GM18861 (cell line): Measurements from ENCODE around the gene DENND11.

ENCODE experiments used
- ATAC-seq: cut with Tn5 transposase; IDR thresholded peaks from one replicate; pipeline ENCODE4 v1.9.1; 2021; ENCODE audit not compliant: unreplicated experiment

The DENND11 gene, protein sequence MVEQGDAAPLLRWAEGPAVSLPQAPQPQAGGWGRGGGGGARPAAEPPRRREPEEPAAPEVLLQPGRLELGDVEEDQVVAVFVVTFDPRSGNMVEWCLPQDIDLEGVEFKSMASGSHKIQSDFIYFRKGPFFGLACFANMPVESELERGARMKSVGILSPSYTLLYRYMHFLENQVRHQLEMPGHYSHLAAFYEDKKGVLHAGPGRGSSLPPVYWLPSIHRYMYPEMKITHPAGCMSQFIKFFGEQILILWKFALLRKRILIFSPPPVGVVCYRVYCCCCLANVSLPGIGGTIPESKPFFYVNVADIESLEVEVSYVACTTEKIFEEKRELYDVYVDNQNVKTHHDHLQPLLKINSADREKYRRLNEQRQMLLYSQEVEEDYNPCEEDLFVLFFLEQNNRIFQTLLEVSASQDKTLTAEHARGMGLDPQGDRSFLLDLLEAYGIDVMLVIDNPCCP

DNA sequence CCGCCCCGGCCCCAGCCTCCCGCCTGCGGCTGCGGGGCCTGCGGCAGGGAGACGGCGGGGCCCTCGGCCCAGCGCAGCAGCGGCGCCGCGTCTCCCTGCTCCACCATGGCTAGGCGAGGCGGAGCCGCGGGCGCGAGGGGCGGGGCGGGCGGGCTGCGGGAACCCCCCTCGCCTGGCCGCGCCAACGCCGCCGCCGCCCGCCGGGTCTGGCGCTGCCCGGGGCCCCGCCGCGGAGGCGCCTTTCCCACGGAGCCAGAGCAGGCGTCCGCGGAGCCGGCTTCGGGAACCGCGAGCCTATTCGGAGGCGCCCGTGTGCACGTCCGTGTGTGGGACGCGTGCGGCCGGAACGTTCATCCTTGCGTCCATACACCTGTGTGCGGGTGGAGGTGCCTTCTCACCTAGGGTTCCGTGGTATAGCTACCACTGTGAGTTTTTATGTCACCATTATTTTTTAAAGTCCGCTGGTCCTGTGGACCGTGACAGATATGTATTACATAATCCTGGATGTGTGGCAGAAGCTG lies at the start of gene DENND11:
Gene DENND11, minus strand, starts transcription at position 120 of the 521 bp plus-strand sequence. Its CDS starts 13 bp downstream, at position 107.
- ATAC-seq, result peak; percentile 53

DNA sequence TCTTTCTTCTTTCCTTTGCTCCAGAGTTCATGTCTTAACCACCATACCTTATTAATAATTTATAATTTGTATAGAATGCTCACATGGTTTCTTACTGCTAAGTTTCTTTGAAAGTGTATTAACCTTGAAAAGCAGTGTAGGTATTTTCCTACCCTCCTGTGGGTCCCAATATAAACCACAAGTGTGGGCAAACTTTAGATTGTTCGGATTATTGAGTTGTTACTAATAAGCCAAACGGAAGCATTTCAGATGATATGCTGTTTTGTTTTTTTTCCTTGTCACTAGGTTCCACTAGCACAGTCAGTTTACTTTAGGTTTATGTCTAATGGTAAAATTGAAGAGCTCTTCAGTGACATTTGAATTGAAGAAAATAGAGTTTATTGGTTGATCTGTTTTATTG lies 46.4 kb upstream of the DENND11 start:
- no peak for ATAC-seq

DNA sequence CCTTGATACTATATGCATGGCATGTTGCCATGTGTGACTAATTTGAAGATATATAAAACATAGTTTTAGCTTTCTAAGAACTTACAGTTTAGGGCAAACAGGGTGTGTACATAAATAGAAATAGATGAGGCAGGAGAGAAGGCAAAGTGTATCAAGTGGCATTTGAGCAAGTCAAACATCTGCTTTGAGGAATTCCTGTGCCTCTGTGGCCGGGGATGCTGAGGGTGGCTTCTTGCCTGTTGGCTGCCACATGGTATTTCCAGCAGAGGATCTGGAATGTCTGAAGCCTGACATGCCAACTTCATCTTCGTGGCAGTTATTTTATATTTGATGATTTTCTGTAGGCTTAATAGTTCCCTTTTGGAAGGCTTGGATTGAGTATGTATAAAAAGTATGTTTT lies 42.2 kb upstream of the DENND11 start:
- no peak for ATAC-seq

DNA sequence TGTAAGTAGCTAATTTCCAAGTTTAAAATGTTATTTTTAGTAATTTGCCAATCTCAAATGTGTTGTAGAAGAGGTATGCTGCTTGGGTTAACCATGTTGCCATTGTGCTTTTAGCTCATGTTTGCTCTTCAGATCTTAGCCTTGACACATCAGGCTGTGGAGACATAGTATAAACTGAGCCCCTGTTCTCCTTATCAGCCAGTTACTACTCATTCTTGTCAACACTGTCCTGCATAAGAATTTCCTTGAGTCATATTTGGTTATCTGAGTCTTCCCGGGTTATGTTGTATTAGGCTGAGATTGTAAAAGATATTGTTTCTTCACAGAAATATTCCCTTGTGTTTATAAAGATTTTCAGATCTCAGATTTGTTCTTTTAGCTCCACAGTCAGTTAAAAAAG lies 40.3 kb upstream of the DENND11 start:
- ATAC-seq, result no peak

DNA sequence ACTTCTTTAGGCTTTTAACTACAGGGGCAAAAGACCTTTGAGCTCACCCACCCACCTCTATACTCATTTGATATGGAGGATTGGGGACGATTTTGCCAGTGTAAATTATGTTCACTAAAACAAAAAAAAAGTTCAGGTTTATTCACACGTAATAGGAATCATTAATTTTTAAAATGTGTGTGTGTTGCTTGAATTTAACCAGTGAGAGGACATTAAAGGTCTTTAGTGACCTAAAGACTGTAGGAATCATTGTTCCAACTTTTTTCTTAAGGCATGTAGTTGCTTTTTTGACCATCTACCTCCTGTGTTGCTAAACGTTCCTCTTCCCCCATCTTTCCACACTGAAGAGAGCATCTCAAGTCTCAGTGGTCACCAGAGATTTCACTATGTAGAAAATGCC lies 37.3 kb upstream of the DENND11 start:
- ATAC-seq, result no peak

DNA sequence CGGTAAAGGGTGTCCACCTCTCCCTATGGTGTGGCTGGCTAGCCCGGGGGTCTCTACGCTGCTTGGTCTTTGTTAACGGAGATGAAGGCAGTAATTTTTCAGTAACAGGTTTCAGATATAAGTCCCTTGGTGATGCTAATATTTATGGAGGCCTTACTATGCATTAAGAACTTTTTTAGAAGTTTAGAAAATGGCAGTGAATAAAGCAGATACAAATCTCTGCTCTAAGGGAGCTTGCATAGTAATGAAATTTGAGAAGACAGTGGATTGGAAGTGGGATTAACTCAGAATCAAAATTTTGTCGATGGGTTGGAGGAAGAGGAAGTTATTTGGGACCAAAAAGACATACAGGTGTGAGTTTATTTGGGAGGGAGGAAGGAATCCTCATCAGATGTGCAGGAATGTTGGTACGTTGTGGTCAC lies 36.6 kb upstream of the DENND11 start:
- ATAC-seq, result peak; percentile 0

DNA sequence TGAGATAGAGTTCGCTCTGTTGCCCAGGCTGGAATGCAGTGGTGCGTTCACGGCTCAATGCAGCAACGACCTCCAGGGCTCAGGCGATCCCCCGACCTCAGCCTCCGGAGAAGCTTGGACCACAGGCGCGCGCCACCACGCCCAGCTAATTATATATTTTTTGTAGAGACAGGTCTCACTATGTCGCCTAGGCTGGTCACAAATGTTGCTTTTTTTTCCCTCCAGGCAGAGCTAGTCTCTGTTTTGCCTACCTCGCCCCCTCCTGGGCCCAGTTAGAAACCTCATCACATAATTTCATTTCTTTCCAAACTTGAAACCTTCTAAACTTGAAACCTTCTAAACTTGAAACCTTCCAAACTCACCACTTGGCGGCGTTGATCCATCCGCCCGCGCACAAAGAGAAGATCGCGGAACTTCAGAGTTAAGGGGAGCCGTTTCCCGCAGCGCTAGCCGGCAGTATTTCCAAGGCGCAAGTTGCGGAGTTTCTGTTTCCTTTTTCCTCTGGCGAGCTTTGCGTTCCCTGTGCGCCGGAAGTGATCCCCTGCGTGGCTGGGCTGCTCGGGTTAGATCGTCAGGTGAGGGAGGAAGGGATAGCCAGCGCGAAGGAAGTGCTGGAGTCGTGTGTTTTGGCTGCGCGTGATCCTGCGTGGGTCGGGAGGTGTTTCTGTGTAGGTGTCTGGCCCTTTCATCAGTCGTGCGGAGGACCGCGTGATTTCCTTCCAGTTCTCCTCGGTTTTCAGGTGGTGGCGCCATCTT lies 36.0 kb upstream of the DENND11 start, which contains the start of gene SSBP1:
Gene SSBP1, plus strand, starts transcription at position 523 of the 756 bp plus-strand sequence. CDS start 809 bp downstream, outside the sequence.
- peak; percentile 88 for ATAC-seq

DNA sequence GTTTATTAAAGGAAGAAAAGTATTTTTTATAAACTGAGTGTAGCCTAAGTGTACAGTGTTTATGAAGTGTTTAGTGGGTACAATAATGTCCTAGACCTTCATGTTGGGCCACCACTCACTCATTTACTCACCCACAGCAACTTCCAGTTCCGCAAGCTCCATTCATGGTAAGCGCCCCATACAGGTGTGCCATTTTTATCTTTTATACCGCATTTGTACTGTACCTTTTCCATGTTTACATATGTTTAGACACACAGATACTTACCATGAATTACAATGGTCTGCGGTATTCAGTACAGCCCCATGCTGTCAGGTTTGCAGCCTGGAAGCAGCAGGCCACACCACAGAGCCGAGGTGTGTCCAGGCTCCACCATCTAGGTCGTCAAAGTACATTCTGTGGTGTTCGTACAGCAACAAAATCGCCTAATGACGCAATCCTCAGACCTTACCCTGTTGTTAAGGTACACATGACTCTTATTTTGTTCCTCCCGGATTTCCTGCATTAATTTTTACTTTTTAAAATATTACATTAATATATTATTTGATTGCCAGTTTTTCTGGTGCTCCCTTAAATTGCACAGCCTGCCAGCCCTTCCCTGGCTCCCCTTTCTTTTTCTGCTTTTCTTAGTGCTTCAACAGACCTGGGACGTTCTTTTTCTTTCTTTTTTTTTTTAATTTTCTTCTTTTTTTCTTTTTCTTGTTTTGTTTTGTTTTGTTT lies 35.3 kb upstream of the DENND11 start:
- no peak for ATAC-seq

DNA sequence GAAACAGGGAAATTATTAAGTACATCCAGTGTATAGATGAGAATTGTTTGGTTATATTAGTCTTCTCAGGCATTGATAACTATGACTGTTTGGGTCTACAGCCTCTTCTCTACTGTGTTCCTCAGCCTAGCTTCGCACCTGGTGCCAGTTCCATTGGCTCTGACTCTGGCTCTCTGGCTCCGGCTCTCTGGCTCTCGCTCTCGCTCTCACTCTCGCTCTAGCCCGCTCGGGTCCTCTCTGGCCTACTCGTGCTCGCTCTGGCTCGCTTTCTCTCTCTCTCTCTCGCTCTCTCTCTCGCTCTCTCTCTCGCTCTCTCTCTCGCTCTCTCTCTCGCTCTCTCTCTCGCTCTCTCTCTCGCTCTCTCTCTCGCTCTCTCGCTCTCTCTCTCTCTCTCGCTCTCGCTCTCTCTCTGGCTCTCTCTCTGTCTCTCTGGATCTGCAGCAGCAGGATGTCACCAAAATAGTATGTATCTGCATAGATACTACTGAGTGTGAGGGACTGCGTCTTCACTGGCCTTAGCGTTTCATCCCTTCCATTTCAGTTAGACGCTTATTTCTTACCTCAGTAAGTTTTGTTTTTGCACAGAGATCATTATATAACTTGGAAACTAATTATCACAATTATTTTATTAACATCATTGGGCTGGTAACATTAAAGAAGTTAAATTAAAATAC lies 29.6 kb upstream of the DENND11 start:
- no peak for ATAC-seq

DNA sequence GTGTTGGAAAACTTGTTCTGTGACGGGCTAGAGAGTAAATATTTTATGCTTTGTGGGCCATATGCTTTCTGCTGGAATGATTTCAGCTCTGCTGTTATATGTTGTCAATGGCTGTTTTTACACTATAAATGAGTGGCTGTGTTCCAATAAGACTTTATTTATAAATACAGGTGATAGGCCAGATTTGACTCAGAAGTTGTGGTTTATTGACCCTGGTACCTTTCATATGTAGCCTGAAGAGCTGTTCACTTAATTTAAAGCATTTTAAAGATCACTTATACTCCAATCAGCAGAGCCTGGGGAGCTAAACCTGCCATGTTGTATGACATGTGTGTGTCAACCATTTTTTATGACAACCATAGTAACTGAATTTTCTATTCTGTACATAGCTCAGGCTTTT lies 27.1 kb upstream of the DENND11 start:
- ATAC-seq, result no peak

DNA sequence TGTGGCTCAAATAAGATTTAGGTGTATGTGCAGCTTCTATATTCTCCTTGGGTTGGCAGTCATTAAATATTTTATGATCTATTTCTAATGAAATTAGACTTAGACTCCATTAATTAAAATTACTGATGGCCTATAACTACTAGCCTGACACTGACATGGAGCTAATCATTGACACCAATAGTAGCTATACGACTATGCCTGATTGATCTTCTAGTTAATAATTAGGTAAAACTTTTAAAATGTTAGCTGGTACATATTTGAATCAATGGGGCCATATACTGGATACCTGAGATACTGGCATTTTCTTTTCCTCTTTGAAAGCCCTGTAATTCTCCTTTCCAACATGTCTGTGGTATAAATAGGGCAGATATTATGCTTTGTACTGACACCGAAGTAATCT lies 20.6 kb upstream of the DENND11 start:
- ATAC-seq, result peak; percentile 98

DNA sequence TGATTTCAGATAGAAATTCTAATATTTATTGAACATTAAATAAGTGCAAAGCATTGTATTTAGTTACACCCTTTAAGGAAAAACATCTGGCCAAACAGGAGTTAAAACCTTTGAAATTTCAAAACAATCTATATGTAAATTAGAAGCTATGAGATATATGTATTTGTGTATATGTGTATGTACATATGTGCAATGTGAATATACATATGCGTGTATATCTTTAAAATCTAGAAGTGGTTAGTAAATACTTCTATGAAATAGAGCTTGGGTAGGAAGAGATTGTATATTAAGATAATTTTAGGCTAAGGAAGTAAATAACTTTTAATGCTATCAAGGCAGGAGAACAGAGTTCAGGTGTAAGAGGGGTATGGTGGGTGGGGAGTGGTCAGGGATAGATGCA lies 15.5 kb upstream of the DENND11 start:
- no peak for ATAC-seq

DNA sequence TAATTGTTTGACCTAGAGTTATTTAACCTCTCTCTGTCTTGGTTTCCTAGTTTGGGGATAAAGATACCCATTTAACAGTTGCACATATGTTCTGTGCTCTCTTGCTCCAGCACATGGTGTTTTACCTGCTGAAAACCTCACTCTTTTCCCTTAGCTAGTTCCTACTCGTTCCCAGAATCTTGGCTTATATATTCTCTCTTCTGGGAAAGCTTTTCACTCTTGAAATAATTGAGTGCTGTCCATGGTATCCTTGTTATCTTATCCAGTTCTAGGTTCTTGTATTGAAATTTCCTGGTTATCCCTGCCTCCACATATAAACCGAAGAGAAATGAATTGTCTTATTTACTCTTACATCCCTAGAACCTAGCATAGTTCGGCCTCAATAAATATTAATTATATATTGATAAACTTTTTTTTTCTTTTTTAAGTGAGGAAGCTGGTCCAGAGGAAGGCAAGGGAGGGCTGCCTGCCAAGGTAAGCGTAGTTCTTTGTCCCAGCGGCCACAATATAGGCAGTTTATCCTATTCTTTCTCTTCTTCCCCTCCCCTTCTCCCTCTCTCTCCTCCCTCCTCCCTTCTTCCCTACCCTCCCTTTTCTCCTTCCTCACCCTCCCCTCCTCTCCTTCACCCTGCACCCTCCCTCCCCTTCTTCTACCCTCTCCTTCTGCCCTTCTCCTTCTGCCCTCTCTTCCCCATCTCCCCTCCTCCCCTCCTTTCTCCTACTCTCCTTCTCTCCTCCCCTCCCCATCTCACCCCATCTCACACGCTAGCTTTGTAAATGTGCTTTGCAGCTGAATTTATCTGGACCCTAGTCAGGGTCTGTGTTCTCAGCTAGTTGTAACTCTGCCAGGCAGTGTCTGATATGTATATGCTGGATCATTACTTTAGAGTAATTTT lies 14.1 kb upstream of the DENND11 start:
- ATAC-seq, result no peak

DNA sequence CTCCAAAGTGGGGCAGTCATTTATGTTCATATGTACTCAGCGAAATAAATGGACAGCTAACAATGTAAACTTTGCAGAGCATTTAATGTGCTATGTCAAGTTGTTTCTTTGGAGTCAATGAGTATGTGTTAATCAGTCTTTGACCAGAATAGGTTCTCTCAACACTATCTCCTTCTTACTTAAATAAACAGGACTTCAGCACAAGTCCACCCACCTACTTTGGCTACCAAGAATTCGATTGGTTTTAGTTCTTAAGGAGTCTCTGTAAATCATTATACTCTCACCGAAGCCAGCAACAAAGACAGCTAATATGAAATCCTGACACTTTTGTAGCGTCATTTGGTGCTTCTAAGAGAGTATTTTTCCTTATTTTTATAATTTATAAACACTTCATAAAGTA lies 13.1 kb upstream of the DENND11 start:
- ATAC-seq, result no peak

DNA sequence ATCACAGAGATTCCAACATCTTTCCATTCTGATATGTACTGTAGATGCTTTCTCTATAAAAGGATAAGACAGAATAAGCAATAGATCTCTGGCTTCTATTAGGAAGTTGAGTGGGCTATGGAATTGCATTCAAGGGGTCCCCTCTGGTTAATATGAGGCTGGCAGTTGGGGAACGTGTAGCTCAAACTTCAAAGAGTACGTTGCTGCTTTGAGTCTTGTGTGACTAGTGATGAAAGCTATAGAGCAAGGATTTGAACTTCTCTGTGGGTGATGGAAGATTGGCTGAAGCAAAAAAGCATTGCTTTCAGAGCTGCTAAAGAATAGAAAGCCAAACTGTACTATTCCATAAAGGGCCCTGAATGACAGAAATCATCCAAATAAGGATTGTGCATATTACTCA lies 12.6 kb upstream of the DENND11 start:
- no peak for ATAC-seq

DNA sequence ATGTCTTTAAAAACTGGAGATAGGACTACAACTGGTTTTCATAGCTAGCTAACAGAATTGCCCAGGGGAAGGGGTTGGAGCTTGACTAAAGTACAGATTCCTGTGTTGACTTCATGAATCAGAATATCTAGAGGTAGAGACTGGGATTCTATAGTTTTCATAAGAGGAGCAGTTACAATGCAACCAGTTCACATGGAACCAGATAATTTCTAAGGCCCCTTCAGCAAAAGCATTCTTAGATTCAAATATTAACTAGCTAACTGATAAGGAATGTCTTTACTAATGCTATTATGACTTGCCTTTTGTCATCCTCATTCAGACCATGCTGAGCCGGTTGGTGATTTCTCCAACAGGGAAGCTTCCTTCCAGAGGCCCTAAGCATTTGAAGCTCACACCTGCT lies 11.9 kb upstream of the DENND11 start:
- no peak for ATAC-seq

DNA sequence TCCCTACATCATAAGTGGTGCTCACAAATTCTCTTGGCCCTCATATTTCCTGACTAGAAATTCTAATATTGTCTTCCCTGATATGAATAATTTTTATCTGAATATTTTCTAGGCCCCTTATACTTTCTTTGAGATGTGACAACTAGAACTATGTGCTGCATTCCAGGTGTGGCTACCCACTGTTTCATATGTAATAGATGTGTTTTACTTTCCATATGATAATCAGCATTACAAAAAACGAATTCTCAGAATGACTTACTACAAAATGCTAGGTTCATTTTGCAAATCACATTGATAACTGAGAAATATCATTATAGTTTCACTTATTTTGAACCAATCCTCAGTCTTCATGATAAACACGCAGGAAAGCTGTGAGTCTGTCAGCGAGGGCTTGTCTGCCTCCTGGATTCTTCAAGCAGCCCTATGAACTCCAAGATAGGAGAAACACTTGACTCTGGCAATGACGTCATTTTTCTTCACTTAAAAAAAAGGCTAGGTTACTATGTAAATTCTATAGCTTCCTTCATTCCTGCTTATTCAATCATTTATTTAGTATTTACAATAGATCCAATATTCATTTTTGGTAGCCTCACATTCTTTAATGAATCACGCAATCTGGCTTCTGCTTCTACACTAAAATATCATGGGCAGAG lies 10.8 kb upstream of the DENND11 start:
- no peak for ATAC-seq

DNA sequence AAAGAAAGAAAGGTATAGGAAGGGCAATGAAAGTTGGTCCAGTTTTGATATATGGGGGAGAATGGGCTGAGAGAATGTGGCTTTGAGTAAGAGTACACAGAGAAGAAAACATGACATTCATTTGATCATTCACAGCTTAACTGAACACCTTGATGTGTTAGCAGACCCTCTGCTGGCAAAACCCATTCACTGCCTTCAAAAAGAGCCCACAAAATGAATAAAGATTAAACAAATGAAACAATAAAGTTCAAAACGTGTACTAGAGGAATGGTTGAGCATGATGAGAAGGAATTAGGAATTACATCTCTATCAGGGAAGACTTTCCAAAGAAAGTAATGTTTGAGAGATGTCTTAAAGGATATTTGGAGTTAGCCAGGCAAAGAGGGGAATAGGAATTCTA lies 8.3 kb upstream of the DENND11 start:
- no peak for ATAC-seq

DNA sequence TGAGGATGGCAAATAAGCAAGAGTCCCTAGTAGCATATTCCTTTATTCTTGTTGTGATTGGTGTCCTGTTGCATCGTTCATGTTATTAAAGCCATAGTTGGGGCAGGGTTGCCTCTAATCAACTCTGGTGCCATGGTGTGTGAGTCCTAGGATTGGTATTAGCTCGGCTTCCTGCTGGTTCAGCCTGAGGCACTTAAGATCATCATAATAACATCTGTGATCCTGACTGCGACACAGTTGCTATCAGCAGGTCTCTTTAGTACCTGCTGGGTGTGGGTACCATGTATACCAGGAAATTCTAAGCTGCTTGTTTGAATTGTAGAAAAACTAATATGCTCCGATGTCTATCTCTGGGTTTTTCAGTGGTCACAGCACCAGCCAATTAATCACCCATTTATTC lies 7.8 kb upstream of the DENND11 start:
- no peak for ATAC-seq
